Measurements from ENCODE around the gene ABCE1.

Gene ABCE1

GRCh38 chr4:145097821-145098674, at the start of gene ABCE1, which contains the start of gene ANAPC10:
Gene ABCE1 (plus strand): TSS chr4:145098311. CDS start chr4:145104413, 6,102 bp downstream.
Gene ANAPC10 (minus strand): TSS chr4:145098196. CDS start chr4:145096099, 2,097 bp downstream.
- Histone ChIP-seq H3K27me3 (replicated peaks; ENCODE audit: control insufficient read depth, insufficient read depth, low read length) (no peaks in the 10 kb centered on the region), H3K36me3 (ENCODE audit: control insufficient read depth, insufficient read depth, low read length) (no peaks in the 10 kb centered on the region; the same call in 1 of the 2 replicates), H3K4me3 (replicated peaks; ENCODE audit: low read depth, low read length) (peak within 1 kb of the TSS; percentile 83)
- DNase-seq (ENCODE audit: extremely low read depth, insufficient read length), result peak; percentile 92
- TF ChIP-seq, protein P1, sequence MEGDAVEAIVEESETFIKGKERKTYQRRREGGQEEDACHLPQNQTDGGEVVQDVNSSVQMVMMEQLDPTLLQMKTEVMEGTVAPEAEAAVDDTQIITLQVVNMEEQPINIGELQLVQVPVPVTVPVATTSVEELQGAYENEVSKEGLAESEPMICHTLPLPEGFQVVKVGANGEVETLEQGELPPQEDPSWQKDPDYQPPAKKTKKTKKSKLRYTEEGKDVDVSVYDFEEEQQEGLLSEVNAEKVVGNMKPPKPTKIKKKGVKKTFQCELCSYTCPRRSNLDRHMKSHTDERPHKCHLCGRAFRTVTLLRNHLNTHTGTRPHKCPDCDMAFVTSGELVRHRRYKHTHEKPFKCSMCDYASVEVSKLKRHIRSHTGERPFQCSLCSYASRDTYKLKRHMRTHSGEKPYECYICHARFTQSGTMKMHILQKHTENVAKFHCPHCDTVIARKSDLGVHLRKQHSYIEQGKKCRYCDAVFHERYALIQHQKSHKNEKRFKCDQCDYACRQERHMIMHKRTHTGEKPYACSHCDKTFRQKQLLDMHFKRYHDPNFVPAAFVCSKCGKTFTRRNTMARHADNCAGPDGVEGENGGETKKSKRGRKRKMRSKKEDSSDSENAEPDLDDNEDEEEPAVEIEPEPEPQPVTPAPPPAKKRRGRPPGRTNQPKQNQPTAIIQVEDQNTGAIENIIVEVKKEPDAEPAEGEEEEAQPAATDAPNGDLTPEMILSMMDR (IDR thresholded peaks at IDR 0.05; ENCODE audit: insufficient read depth, low read length, poor library complexity, severe bottlenecking), result no peak

GRCh38 chr4:145048817-145049216, 49.3 kb upstream of the ABCE1 start:
- TF ChIP-seq, protein P1 (IDR thresholded peaks at IDR 0.05; ENCODE audit: insufficient read depth, low read length, poor library complexity, severe bottlenecking), result no peak
- H3K4me3 ChIP-seq (replicated peaks; ENCODE audit: low read depth, low read length), result no peak overlapping the region

DNA sequence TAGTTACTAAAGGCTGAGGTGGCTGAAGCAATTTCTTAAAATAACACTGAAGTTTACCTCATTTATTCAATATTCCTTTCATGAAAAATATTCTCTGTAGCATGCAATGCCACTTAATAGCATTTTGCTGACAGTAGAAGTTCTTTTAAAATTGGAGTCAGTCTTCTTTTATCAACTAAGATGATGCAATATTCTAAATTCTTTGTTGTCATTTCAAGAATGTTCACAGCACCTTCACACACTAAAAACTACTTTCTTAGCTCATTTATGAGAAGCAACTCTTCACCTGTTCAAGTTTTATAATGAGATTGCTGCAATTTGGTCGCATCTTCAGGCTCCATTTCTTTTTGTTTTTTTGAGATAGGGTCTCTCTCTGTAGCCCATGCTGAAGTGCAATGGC, 48.9 kb upstream of the ABCE1 start:
- Histone ChIP-seq H3K36me3 (ENCODE audit: control insufficient read depth, insufficient read depth, low read length) (no peaks in the 10 kb centered on the region), H3K27me3 (replicated peaks; ENCODE audit: control insufficient read depth, insufficient read depth, low read length) (no peaks in the 10 kb centered on the region), H3K4me3 (replicated peaks; ENCODE audit: low read depth, low read length) (no peak overlapping the region)
- TF ChIP-seq, protein P1 (IDR thresholded peaks at IDR 0.05; ENCODE audit: insufficient read depth, low read length, poor library complexity, severe bottlenecking), result no peak
- DNase-seq (ENCODE audit: extremely low read depth, insufficient read length), result no peak

More at GRCh38 chr4:145048817-145049216, 49.3 kb upstream of the ABCE1 start:
- DNase-seq (ENCODE audit: extremely low read depth, insufficient read length), result no peak
- H3K27me3 ChIP-seq (replicated peaks; ENCODE audit: control insufficient read depth, insufficient read depth, low read length), result no peaks in the 10 kb centered on the region
- no peaks in the 10 kb centered on the region for H3K36me3 ChIP-seq (ENCODE audit: control insufficient read depth, insufficient read depth, low read length)

- TF ChIP-seq, protein P1 (IDR thresholded peaks at IDR 0.05; ENCODE audit: insufficient read depth, low read length, poor library complexity, severe bottlenecking), result no peak
- H3K36me3 ChIP-seq (ENCODE audit: control insufficient read depth, insufficient read depth, low read length), result no peaks in the 10 kb centered on the region
- no peak for DNase-seq (ENCODE audit: extremely low read depth, insufficient read length)
- no peaks in the 10 kb centered on the region for H3K27me3 ChIP-seq (replicated peaks; ENCODE audit: control insufficient read depth, insufficient read depth, low read length)
- H3K4me3 ChIP-seq (replicated peaks; ENCODE audit: low read depth, low read length), result no peak overlapping the region
Observed at GRCh38 chr4:145055533-145056257, 42.4 kb upstream of the ABCE1 start.

GRCh38 chr4:145056325-145057130, 41.6 kb upstream of the ABCE1 start:
- DNase-seq (ENCODE audit: extremely low read depth, insufficient read length), result no peak
- no peaks in the 10 kb centered on the region for H3K27me3 ChIP-seq (replicated peaks; ENCODE audit: control insufficient read depth, insufficient read depth, low read length)
- TF ChIP-seq, protein P1 (IDR thresholded peaks at IDR 0.05; ENCODE audit: insufficient read depth, low read length, poor library complexity, severe bottlenecking), result no peak
- no peak overlapping the region for H3K4me3 ChIP-seq (replicated peaks; ENCODE audit: low read depth, low read length)
- H3K36me3 ChIP-seq (ENCODE audit: control insufficient read depth, insufficient read depth, low read length), result no peaks in the 10 kb centered on the region
